A549 (cell line): ENCODE data around the gene KRTAP22-1.

Experiments
- CTCF ChIP-seq: fragments of >200 bp; sonication (Bioruptor Twin); formaldehyde crosslinking; IDR thresholded peaks from 3 replicates; pipeline ENCODE4 v1.5.1; 2016
- TF ChIP-seq, protein P1 (sequence below): fragments of 200-600 bp; sonication (generic); IDR thresholded peaks from 2 replicates; pipeline ENCODE4 v1.6.1; 2016; ENCODE audit warnings: antibody characterized with exemption, mild to moderate bottlenecking, moderate library complexity

- TF ChIP-seq CTCF = no peak
- TF ChIP-seq, protein P1, sequence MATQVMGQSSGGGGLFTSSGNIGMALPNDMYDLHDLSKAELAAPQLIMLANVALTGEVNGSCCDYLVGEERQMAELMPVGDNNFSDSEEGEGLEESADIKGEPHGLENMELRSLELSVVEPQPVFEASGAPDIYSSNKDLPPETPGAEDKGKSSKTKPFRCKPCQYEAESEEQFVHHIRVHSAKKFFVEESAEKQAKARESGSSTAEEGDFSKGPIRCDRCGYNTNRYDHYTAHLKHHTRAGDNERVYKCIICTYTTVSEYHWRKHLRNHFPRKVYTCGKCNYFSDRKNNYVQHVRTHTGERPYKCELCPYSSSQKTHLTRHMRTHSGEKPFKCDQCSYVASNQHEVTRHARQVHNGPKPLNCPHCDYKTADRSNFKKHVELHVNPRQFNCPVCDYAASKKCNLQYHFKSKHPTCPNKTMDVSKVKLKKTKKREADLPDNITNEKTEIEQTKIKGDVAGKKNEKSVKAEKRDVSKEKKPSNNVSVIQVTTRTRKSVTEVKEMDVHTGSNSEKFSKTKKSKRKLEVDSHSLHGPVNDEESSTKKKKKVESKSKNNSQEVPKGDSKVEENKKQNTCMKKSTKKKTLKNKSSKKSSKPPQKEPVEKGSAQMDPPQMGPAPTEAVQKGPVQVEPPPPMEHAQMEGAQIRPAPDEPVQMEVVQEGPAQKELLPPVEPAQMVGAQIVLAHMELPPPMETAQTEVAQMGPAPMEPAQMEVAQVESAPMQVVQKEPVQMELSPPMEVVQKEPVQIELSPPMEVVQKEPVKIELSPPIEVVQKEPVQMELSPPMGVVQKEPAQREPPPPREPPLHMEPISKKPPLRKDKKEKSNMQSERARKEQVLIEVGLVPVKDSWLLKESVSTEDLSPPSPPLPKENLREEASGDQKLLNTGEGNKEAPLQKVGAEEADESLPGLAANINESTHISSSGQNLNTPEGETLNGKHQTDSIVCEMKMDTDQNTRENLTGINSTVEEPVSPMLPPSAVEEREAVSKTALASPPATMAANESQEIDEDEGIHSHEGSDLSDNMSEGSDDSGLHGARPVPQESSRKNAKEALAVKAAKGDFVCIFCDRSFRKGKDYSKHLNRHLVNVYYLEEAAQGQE = no peak
These were observed 37.3 kb upstream of the KRTAP22-1 start for GRCh38 chr21:30563630-30564029.
